H9 (cell line): Measurements from ENCODE around the gene NUDT2. TPM values are rescaled to one million over a fixed set of nuclear protein-coding genes. Genes with fewer than 3 reads are reported as not detected.

Experiments
- DNase-seq: peaks from one replicate; pipeline ENCODE4 v3.0.0-alpha.2; 2017
- H2AFZ ChIP-seq: one replicate; pipeline ENCODE4 v1.6.1; 2013; ENCODE audit warnings: mild to moderate bottlenecking, low read length, control low read depth, moderate library complexity
- H2AK5ac ChIP-seq: 2 replicates; pipeline ENCODE4 v1.6.1; 2013; ENCODE audit warnings: low read length, control low read depth, mixed read lengths; ENCODE audit not compliant: insufficient read length
- H2BK120ac ChIP-seq: one replicate; pipeline ENCODE4 v1.6.1; 2013; ENCODE audit warnings: low read depth, mild to moderate bottlenecking, low read length, control low read depth, inconsistent platforms; ENCODE audit not compliant: poor library complexity, severe bottlenecking
- H2BK12ac ChIP-seq: 2 replicates; pipeline ENCODE4 v1.6.1; 2013; ENCODE audit warnings: low read length, control low read depth, mixed read lengths, low read depth; ENCODE audit not compliant: insufficient read length
- H2BK15ac ChIP-seq: 2 replicates; pipeline ENCODE4 v1.6.1; 2013; ENCODE audit warnings: low read depth, low read length, control low read depth
- H2BK20ac ChIP-seq: one replicate; pipeline ENCODE4 v1.6.1; 2013; ENCODE audit warnings: low read depth, mild to moderate bottlenecking, low read length, control low read depth, inconsistent platforms; ENCODE audit not compliant: poor library complexity, severe bottlenecking
- H2BK5ac ChIP-seq: 2 replicates; pipeline ENCODE4 v1.6.1; 2013; ENCODE audit warnings: low read length, control low read depth, mixed read lengths; ENCODE audit not compliant: insufficient read length
- H3K14ac ChIP-seq: 2 replicates; pipeline ENCODE4 v1.6.1; 2013; ENCODE audit warnings: low read length, control low read depth; ENCODE audit not compliant: insufficient read depth
- H3K18ac ChIP-seq: 2 replicates; pipeline ENCODE4 v1.6.1; 2013; ENCODE audit warnings: low read depth, mild to moderate bottlenecking, mixed read lengths, low read length, control low read depth; ENCODE audit not compliant: insufficient read length
- H3K23ac ChIP-seq: 2 replicates; pipeline ENCODE4 v1.6.1; 2013; ENCODE audit warnings: low read length, control low read depth, mixed read lengths, low read depth; ENCODE audit not compliant: insufficient read length
- H3K23me2 ChIP-seq: 2 replicates; pipeline ENCODE4 v1.6.1; 2013; ENCODE audit warnings: low read depth, mild to moderate bottlenecking, mixed read lengths, low read length, control low read depth; ENCODE audit not compliant: insufficient read length, poor library complexity, severe bottlenecking
- H3K27ac ChIP-seq: 2 replicates; pipeline ENCODE4 v1.5.1; 2013; ENCODE audit warnings: low read length, control low read depth, mixed read lengths, low read depth; ENCODE audit not compliant: insufficient read length
- H3K27me3 ChIP-seq: 2 replicates; pipeline ENCODE4 v1.6.1; 2013; ENCODE audit warnings: low read length, control low read depth, inconsistent platforms; ENCODE audit not compliant: insufficient read depth
- H3K4ac ChIP-seq: 2 replicates; pipeline ENCODE4 v1.6.1; 2013; ENCODE audit warnings: low read depth, mild to moderate bottlenecking, control low read depth, inconsistent platforms, low read length, moderate library complexity
- H3K4me1 ChIP-seq: 2 replicates; pipeline ENCODE4 v1.6.1; 2013; ENCODE audit warnings: low read length, control low read depth, inconsistent platforms; ENCODE audit not compliant: insufficient read depth
- H3K4me2 ChIP-seq: 2 replicates; pipeline ENCODE4 v1.6.1; 2013; ENCODE audit warnings: low read length, control low read depth, mixed read lengths; ENCODE audit not compliant: insufficient read length, insufficient read depth
- H3K56ac ChIP-seq: 2 replicates; pipeline ENCODE4 v1.6.1; 2013; ENCODE audit warnings: low read depth, mild to moderate bottlenecking, mixed read lengths, low read length, control low read depth; ENCODE audit not compliant: insufficient read length
- H3K79me1 ChIP-seq: 2 replicates; pipeline ENCODE4 v1.6.1; 2013; ENCODE audit warnings: low read depth, mild to moderate bottlenecking, moderate library complexity, low read length, control low read depth, inconsistent platforms; ENCODE audit not compliant: insufficient read depth, poor library complexity, severe bottlenecking
- H3K79me2 ChIP-seq: 2 replicates; pipeline ENCODE4 v1.6.1; 2013; ENCODE audit warnings: low read length, control low read depth, inconsistent platforms; ENCODE audit not compliant: insufficient read depth
- H3K9ac ChIP-seq: 2 replicates; pipeline ENCODE4 v1.6.1; 2013; ENCODE audit warnings: low read length, control low read depth, mixed read lengths; ENCODE audit not compliant: insufficient read length; ENCODE audit errors: extremely low read depth
- H3K9me3 ChIP-seq: one replicate; pipeline ENCODE4 v1.6.1; 2013; ENCODE audit warnings: low read depth, low read length, inconsistent platforms; ENCODE audit not compliant: control insufficient read depth
- H3T11ph ChIP-seq: one replicate; pipeline ENCODE4 v1.6.1; 2013; ENCODE audit warnings: mild to moderate bottlenecking, low read length, control low read depth, inconsistent platforms
- H4K20me1 ChIP-seq: one replicate; pipeline ENCODE4 v1.6.1; 2013; ENCODE audit not compliant: control insufficient read depth, insufficient read length, insufficient read depth
- H4K5ac ChIP-seq: 2 replicates; pipeline ENCODE4 v1.6.1; 2013; ENCODE audit warnings: low read depth, mild to moderate bottlenecking, mixed read lengths, low read length, control low read depth; ENCODE audit not compliant: insufficient read length
- H4K8ac ChIP-seq: replicated peaks from 2 replicates; pipeline ENCODE4 v1.6.1; 2013; ENCODE audit warnings: low read length, control low read depth, mixed read lengths, low read depth; ENCODE audit not compliant: insufficient read length
- H4K91ac ChIP-seq: 2 replicates; pipeline ENCODE4 v1.6.1; 2013; ENCODE audit warnings: low read depth, mild to moderate bottlenecking, moderate library complexity, mixed read lengths, low read length, control low read depth; ENCODE audit not compliant: insufficient read length
- H3K27ac Mint-ChIP-seq, 3 experiments: 2 replicates in 2 of 3; 3 replicates in 1 of 3; pipeline ENCODE4 v1.8.0; 2020 to 2021; ENCODE audit warnings: mixed read lengths in 3 of 3, mild to moderate bottlenecking in 1 of 3, moderate library complexity in 1 of 3
- H3K27me3 Mint-ChIP-seq: 2 replicates; pipeline ENCODE4 v1.8.0; 2021; ENCODE audit warnings: low read depth, mild to moderate bottlenecking, moderate library complexity, mixed read lengths
- H3K36me3 Mint-ChIP-seq, 3 experiments: 2 replicates in 2 of 3; 3 replicates in 1 of 3; pipeline ENCODE4 v1.8.0; 2020 to 2021; ENCODE audit warnings: low read depth in 3 of 3, mixed read lengths in 3 of 3; ENCODE audit not compliant: insufficient read depth in 1 of 3
- H3K4me1 Mint-ChIP-seq, 2 experiments: 2 replicates each; pipeline ENCODE4 v1.8.0; 2020; ENCODE audit warnings: mixed read lengths in 2 of 2
- H3K4me3 Mint-ChIP-seq, 2 experiments: 2 replicates in 1 of 2; 3 replicates in 1 of 2; pipeline ENCODE4 v1.8.0; 2020 to 2021; ENCODE audit warnings: mild to moderate bottlenecking in 2 of 2, mixed read lengths in 2 of 2, moderate library complexity in 1 of 2
- H3K9me3 Mint-ChIP-seq, 2 experiments: 2 replicates in 1 of 2; 3 replicates in 1 of 2; pipeline ENCODE4 v1.8.0; 2020; ENCODE audit warnings: mild to moderate bottlenecking in 2 of 2, mixed read lengths in 2 of 2, moderate library complexity in 1 of 2
- CTCF ChIP-seq: fragments of 200-600 bp; sonication (generic); conservative IDR thresholded peaks from 3 replicates; pipeline ENCODE4 v1.8.0; 2021; ENCODE audit warnings: antibody characterized with exemption, mild to moderate bottlenecking
- WGBS: extraction: QIAGEN DNeasy Blood & Tissue Kit; methylation state at CpG from one replicate; pipeline ENCODE4 v1.1.7; 2013; ENCODE audit warnings: missing lambda C conversion rate, low lambda C conversion rate, mixed read lengths; ENCODE audit not compliant: insufficient read length; ENCODE audit errors: extremely low coverage; 5-methylcytosine and 5-hydroxymethylcytosine counted together
- total RNA-seq: library from RNA; stranded (reverse); gene quantifications from 2 replicates; pipeline ENCODE4 v1.2.1, GENCODE V29; 2021

NUDT2 gene
- total RNA-seq, 1 experiment from 2014 or later = 14.1 TPM

GRCh38 chr9:34311499-34312185, 17.7 kb upstream of the NUDT2 start:
- H4K91ac ChIP-seq = no peak overlapping the region
- H3K4ac ChIP-seq = no peak overlapping the region
- H2BK5ac ChIP-seq = no peak overlapping the region
- no peaks in the 10 kb centered on the region for H3K79me1 ChIP-seq
- no CpG with 5 or more reads among the region's 6 CpGs for WGBS
- no peak overlapping the region for H4K8ac ChIP-seq
- H3K18ac ChIP-seq = no peak overlapping the region
- no peaks in the 10 kb centered on the region for H3K27me3 Mint-ChIP-seq
- H3K27ac Mint-ChIP-seq = 0 out of 7 replicates have a peak overlapping the region, but pooled peaks of 1 of the 3 experiments have one; percentile 20
- H3K79me2 ChIP-seq = no peaks in the 10 kb centered on the region
- no peak overlapping the region for H2BK120ac ChIP-seq
- no peaks in the 10 kb centered on the region for H3K23me2 ChIP-seq
- no peaks in the 10 kb centered on the region for H3K9me3 Mint-ChIP-seq
- H4K20me1 ChIP-seq = no peaks in the 10 kb centered on the region
- no peaks in the 10 kb centered on the region for H3K9me3 ChIP-seq
- H2AK5ac ChIP-seq = no peak overlapping the region
- no peak overlapping the region for H3K27ac ChIP-seq
- H3K4me2 ChIP-seq = no peak overlapping the region
- H2AFZ ChIP-seq = no peak overlapping the region
- no peak overlapping the region for H4K5ac ChIP-seq
- H3K4me1 ChIP-seq = no peaks in the 10 kb centered on the region
- no peak for DNase-seq
- no peak overlapping the region for H2BK20ac ChIP-seq
- no peak overlapping the region for H2BK12ac ChIP-seq
- H3K14ac ChIP-seq = no peak overlapping the region
- H3T11ph ChIP-seq = no peak overlapping the region
- H3K4me1 Mint-ChIP-seq = peaks cover 4% of the 10 kb centered on the region in 2 experiments; a peak in 3 of 4 replicates
- H3K9ac ChIP-seq = no peak overlapping the region
- no peaks in the 10 kb centered on the region for H3K36me3 Mint-ChIP-seq
- no peak for TF ChIP-seq CTCF
- H3K23ac ChIP-seq = no peak overlapping the region
- H2BK15ac ChIP-seq = no peak overlapping the region
- H3K4me3 Mint-ChIP-seq = no peak overlapping the region
- H3K27me3 ChIP-seq = no peaks in the 10 kb centered on the region
- no peak overlapping the region for H3K56ac ChIP-seq
